ENCODE measurements around the gene SORCS2.

DNA sequence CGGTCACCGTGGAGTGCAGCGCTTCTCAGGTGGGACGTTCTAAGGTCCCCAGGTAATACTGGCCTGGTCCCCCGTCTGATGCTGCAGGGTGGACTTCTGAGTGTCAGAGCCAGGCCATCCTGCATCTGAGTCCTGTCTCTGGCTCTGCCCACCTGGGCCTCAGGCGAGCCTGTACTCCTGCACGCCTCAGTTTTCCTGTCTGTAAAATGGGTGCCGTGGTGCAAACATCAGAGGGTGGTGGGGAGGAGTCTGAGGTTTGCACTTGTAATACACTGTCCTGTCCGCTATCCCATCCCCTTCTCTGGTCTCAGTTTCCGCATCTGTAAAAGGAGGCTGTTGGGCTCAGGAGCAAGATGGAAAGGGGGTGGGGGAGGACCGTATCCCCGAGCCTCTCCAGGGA, 41.3 kb downstream of the SORCS2 start:
- no peak for TF ChIP-seq EZH2 (IDR thresholded peaks at IDR 0.05; ENCODE audit: borderline replicate concordance, low read depth, low read length, poor library complexity, severe bottlenecking)
- TF ChIP-seq, protein P1, sequence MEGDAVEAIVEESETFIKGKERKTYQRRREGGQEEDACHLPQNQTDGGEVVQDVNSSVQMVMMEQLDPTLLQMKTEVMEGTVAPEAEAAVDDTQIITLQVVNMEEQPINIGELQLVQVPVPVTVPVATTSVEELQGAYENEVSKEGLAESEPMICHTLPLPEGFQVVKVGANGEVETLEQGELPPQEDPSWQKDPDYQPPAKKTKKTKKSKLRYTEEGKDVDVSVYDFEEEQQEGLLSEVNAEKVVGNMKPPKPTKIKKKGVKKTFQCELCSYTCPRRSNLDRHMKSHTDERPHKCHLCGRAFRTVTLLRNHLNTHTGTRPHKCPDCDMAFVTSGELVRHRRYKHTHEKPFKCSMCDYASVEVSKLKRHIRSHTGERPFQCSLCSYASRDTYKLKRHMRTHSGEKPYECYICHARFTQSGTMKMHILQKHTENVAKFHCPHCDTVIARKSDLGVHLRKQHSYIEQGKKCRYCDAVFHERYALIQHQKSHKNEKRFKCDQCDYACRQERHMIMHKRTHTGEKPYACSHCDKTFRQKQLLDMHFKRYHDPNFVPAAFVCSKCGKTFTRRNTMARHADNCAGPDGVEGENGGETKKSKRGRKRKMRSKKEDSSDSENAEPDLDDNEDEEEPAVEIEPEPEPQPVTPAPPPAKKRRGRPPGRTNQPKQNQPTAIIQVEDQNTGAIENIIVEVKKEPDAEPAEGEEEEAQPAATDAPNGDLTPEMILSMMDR (conservative IDR thresholded peaks at IDR 0.05; ENCODE audit: low read depth, low read length) = no peak

All from A673 (cell line).